K562 (cell line): ENCODE measurements around the gene ACTN3. TPM values are rescaled to one million over a fixed set of nuclear protein-coding genes. Genes with fewer than 3 reads are reported as not detected.

ENCODE experiments used
- CAMTA2 ChIP-seq: fragments of 250-450 bp; sonication (Bioruptor Pico); conservative IDR thresholded peaks from 2 replicates; pipeline ENCODE4 v1.5.1; 2022
- FOXK1 ChIP-seq: sonication (generic); formaldehyde crosslinking; IDR thresholded peaks from 2 replicates; pipeline ENCODE4 v1.8.0; 2022; ENCODE audit warnings: missing genetic modification reagents, mild to moderate bottlenecking, borderline replicate concordance
- HOXB6 ChIP-seq: fragments of 250-450 bp; sonication (Bioruptor Pico); IDR thresholded peaks from 2 replicates; pipeline ENCODE4 v1.5.1; 2022; ENCODE audit warnings: mild to moderate bottlenecking, borderline replicate concordance
- KLF10 ChIP-seq: fragments of 250-450 bp; sonication (Bioruptor Pico); IDR thresholded peaks from 2 replicates; pipeline ENCODE4 v1.6.1; 2021; ENCODE audit warnings: matching md5 sums
- MCM7 ChIP-seq, 2 experiments: fragments of 450-650 bp; IDR thresholded peaks; 2 replicates each; pipeline ENCODE4 v1.6.1; 2016 to 2018
- MTF1 ChIP-seq: fragments of 250-450 bp; sonication (Bioruptor Pico); IDR thresholded peaks from 2 replicates; pipeline ENCODE4 v1.9.0; 2021; ENCODE audit warnings: moderate library complexity, mild to moderate bottlenecking, inconsistent platforms, borderline replicate concordance
- OTX1 ChIP-seq: fragments of 450-650 bp; formaldehyde crosslinking; IDR thresholded peaks from 2 replicates; pipeline ENCODE4 v1.4.0; 2022; ENCODE audit warnings: mild to moderate bottlenecking
- POLR2A ChIP-seq: fragments of 450-650 bp; conservative IDR thresholded peaks from 2 replicates; pipeline ENCODE4 v1.6.1; 2016
- POLR2AphosphoS2 ChIP-seq: IDR thresholded peaks from 2 replicates; pipeline ENCODE4 v1.6.1; 2012; ENCODE audit warnings: low read length, improper control_type of control experiment
- RB1 ChIP-seq: fragments of 450-650 bp; IDR thresholded peaks from 2 replicates; pipeline ENCODE4 v1.6.1; 2017; ENCODE audit warnings: low read depth, mild to moderate bottlenecking
- SMARCE1 ChIP-seq: fragments of 450-650 bp; IDR thresholded peaks from 2 replicates; pipeline ENCODE4 v1.7.1; 2016; ENCODE audit warnings: mild to moderate bottlenecking
- TBL1XR1 ChIP-seq, 2 experiments: IDR thresholded peaks; 2 replicates each; pipeline ENCODE4 v1.6.1; 2012; ENCODE audit warnings: improper control_type of control experiment in 2 of 2, low read length in 2 of 2, mild to moderate bottlenecking in 1 of 2
- TCFL5 ChIP-seq: fragments of 250-450 bp; sonication (Bioruptor Pico); conservative IDR thresholded peaks from 2 replicates; pipeline ENCODE4 v1.6.1; 2021; ENCODE audit warnings: mild to moderate bottlenecking, moderate library complexity, matching md5 sums
- TEAD1 ChIP-seq, 2 experiments: fragments of 450-650 bp in 1 of 2; sonication (generic) in 1 of 2; formaldehyde crosslinking; IDR thresholded peaks; 2 replicates each; pipeline versions ENCODE4 v1.4.0 to v1.8.0; 2020 to 2022; ENCODE audit warnings: mild to moderate bottlenecking in 2 of 2, missing genetic modification reagents in 1 of 2
- ZFP36 ChIP-seq: fragments of 150-350 bp; IDR thresholded peaks from 2 replicates; pipeline ENCODE4 v1.6.1; 2018; ENCODE audit warnings: low read length, low read depth; ENCODE audit not compliant: partially characterized antibody
- ZNF282 ChIP-seq: sonication (generic); formaldehyde crosslinking; IDR thresholded peaks from 2 replicates; pipeline ENCODE4 v1.8.1; 2023; ENCODE audit warnings: missing genetic modification reagents
- ZNF445 ChIP-seq: fragments of 250-450 bp; sonication (Bioruptor Pico); IDR thresholded peaks from 2 replicates; pipeline ENCODE4 v1.4.0; 2020; ENCODE audit warnings: low read depth, mild to moderate bottlenecking, moderate library complexity
- ZNF644 ChIP-seq: fragments of 200-800 bp; sonication (Bioruptor generic); IDR thresholded peaks from 2 replicates; pipeline ENCODE4 v1.6.1; 2016; ENCODE audit warnings: low read depth, missing genetic modification characterization, missing compliant biosample characterization
- ZSCAN32 ChIP-seq: fragments of 450-650 bp; formaldehyde crosslinking; IDR thresholded peaks from 2 replicates; pipeline ENCODE4 v1.4.0; 2020; ENCODE audit warnings: mild to moderate bottlenecking, moderate library complexity
- polyA plus RNA-seq, 8 experiments: library from polyadenylated mRNA; depleted of rRNA in 4 of 8; stranded (reverse) in 5 of 8; unstranded in 3 of 8; fragments of >200 nt; fragmentation: Nextera tagmentation in 2 of 8; fragmentation: Illumina TruSeq in 1 of 8; extraction: Ambion mirVana in 2 of 8; extraction: Trizol in 1 of 8; gene quantifications; 2 replicates each; pipeline versions ENCODE4 v1.2.1 to v1.2.3, GENCODE V29; 2011 to 2014; ENCODE audit warnings: inconsistent platforms in 1 of 8, missing spikeins in 1 of 8
- total RNA-seq, 7 experiments: library from RNA; depleted of rRNA in 6 of 7; stranded (reverse); fragments of >200 nt in 6 of 7; fragmentation: Illumina TruSeq in 2 of 7; extraction: Trizol in 2 of 7; gene quantifications; 2 replicates each; pipeline versions ENCODE4 v1.2.1 to v1.2.3, GENCODE V29; 2011 to 2021; ENCODE audit warnings: low replicate concordance in 1 of 7
- TF ChIP-seq, protein P1 (sequence below): sonication (generic); formaldehyde crosslinking; IDR thresholded peaks from 2 replicates; pipeline ENCODE4 v1.8.1; 2023; ENCODE audit warnings: mild to moderate bottlenecking, missing genetic modification reagents
- TF ChIP-seq, protein P2 (sequence below), 2 experiments: IDR thresholded peaks; 2 replicates each; pipeline ENCODE4 v1.6.1; 2012; ENCODE audit warnings: improper control_type of control experiment in 2 of 2, low read depth in 2 of 2, low read length in 2 of 2, borderline replicate concordance in 1 of 2
- TF ChIP-seq, protein P3 (sequence below): sonication (generic); formaldehyde crosslinking; IDR thresholded peaks from 2 replicates; pipeline ENCODE4 v1.8.1; 2023; ENCODE audit warnings: mild to moderate bottlenecking, missing genetic modification reagents
- TF ChIP-seq, protein P4 (sequence below): fragments of 250-450 bp; sonication (Bioruptor Pico); IDR thresholded peaks from 2 replicates; pipeline ENCODE4 v1.8.0; 2021; ENCODE audit warnings: moderate library complexity, mild to moderate bottlenecking, inconsistent platforms

ACTN3 gene
- total and polyA plus RNA-seq, 9 of the 15 experiments (the other 6 are each of a cell fraction or from before 2014, with no cell fraction given) = not detected

DNA sequence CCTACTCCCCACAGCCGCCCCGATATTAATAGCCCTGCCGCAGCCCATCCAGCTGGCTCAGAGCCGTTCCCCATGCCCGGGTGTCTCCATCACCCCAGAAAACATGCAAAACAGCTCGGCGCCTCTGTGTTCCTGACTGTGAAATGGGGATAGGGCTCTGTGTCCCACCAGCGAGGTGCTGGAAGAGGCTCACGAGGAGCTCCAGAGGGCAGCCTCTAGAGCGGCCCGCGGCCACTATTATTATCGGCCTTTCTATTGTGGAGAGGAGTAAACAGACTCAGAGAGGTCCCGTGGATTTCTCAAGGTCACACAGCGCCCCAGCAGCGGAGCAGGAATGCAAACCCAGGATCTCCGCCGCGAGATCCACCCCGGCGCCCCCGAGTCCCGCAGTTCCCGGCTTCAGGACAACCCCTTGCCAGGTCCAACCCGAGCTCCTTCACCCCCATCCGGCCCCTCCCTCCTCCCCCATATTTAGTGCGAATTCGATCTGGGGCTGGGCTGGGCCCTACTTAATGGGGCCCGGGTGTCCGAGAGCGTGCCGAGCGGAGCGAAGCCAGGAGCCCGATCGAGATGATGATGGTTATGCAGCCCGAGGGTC, at the start of gene ACTN3 (continued):
- TF ChIP-seq KLF10 (CRISPR knock-in tag) (no peak), MTF1 (CRISPR knock-in tag) (no peak), FOXK1 (CRISPR knock-in tag) (no peak), TCFL5 (CRISPR knock-in tag) (no peak), TBL1XR1 (IDR thresholded peaks at IDR 0.05; ENCODE audit: low read length in 2 of 2) (no peak), TEAD1 (CRISPR knock-in tag; IDR thresholded peaks at IDR 0.05) (no peak; a peak in 1 of 4 replicates), CAMTA2 (no peak), ZSCAN32 (CRISPR knock-in tag) (no peak), SMARCE1 (no peak), HOXB6 (CRISPR knock-in tag) (no peak), ZFP36 (peak; percentile 92), MCM7 (IDR thresholded peaks at IDR 0.05) (no peak), ZNF445 (CRISPR knock-in tag) (no peak), ZNF644 (tag) (no peak), POLR2AphosphoS2 (no peak), POLR2A (no peak), OTX1 (no peak), ZNF282 (CRISPR knock-in tag) (no peak), RB1 (no peak)
- TF ChIP-seq, protein P1, sequence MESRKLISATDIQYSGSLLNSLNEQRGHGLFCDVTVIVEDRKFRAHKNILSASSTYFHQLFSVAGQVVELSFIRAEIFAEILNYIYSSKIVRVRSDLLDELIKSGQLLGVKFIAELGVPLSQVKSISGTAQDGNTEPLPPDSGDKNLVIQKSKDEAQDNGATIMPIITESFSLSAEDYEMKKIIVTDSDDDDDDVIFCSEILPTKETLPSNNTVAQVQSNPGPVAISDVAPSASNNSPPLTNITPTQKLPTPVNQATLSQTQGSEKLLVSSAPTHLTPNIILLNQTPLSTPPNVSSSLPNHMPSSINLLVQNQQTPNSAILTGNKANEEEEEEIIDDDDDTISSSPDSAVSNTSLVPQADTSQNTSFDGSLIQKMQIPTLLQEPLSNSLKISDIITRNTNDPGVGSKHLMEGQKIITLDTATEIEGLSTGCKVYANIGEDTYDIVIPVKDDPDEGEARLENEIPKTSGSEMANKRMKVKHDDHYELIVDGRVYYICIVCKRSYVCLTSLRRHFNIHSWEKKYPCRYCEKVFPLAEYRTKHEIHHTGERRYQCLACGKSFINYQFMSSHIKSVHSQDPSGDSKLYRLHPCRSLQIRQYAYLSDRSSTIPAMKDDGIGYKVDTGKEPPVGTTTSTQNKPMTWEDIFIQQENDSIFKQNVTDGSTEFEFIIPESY (CRISPR knock-in tag) = no peak
- TF ChIP-seq, protein P2, sequence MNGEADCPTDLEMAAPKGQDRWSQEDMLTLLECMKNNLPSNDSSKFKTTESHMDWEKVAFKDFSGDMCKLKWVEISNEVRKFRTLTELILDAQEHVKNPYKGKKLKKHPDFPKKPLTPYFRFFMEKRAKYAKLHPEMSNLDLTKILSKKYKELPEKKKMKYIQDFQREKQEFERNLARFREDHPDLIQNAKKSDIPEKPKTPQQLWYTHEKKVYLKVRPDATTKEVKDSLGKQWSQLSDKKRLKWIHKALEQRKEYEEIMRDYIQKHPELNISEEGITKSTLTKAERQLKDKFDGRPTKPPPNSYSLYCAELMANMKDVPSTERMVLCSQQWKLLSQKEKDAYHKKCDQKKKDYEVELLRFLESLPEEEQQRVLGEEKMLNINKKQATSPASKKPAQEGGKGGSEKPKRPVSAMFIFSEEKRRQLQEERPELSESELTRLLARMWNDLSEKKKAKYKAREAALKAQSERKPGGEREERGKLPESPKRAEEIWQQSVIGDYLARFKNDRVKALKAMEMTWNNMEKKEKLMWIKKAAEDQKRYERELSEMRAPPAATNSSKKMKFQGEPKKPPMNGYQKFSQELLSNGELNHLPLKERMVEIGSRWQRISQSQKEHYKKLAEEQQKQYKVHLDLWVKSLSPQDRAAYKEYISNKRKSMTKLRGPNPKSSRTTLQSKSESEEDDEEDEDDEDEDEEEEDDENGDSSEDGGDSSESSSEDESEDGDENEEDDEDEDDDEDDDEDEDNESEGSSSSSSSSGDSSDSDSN (IDR thresholded peaks at IDR 0.05; ENCODE audit: borderline replicate concordance in 1 of 2, low read depth in 2 of 2, low read length in 2 of 2) = no peak
- TF ChIP-seq, protein P3, sequence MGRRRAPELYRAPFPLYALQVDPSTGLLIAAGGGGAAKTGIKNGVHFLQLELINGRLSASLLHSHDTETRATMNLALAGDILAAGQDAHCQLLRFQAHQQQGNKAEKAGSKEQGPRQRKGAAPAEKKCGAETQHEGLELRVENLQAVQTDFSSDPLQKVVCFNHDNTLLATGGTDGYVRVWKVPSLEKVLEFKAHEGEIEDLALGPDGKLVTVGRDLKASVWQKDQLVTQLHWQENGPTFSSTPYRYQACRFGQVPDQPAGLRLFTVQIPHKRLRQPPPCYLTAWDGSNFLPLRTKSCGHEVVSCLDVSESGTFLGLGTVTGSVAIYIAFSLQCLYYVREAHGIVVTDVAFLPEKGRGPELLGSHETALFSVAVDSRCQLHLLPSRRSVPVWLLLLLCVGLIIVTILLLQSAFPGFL (CRISPR knock-in tag) = no peak
- TF ChIP-seq, protein P4, sequence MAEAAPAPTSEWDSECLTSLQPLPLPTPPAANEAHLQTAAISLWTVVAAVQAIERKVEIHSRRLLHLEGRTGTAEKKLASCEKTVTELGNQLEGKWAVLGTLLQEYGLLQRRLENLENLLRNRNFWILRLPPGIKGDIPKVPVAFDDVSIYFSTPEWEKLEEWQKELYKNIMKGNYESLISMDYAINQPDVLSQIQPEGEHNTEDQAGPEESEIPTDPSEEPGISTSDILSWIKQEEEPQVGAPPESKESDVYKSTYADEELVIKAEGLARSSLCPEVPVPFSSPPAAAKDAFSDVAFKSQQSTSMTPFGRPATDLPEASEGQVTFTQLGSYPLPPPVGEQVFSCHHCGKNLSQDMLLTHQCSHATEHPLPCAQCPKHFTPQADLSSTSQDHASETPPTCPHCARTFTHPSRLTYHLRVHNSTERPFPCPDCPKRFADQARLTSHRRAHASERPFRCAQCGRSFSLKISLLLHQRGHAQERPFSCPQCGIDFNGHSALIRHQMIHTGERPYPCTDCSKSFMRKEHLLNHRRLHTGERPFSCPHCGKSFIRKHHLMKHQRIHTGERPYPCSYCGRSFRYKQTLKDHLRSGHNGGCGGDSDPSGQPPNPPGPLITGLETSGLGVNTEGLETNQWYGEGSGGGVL (CRISPR knock-in tag) = no peak
